ENCODE results near the gene C5.

DNA sequence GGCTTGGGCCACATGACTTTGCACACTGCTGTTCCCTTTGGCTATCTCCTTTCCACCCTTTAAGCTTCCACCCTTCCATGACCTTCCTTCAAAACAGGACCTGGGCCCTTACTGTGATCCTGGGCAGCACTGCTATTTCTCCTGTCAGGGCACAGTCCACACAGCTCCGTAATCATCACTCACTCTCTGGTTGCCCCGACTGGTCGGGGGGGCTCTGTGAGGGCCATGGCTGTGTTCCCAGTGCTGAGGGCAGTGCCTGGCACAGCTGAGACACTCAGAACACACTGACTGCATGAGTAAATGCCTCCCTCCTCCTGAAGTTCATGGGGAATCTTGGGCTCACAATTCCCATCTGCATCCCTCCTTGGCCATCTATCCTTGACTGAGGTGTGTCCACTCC lies 135.7 kb downstream of the C5 start:
- no peak for TF ChIP-seq CTCF (IDR thresholded peaks at IDR 0.05)
- no peak for TF ChIP-seq POLR2A (IDR thresholded peaks at IDR 0.05)
